ENCODE data around the gene PHLDA2. TPM values are rescaled to one million over a fixed set of nuclear protein-coding genes. Genes with fewer than 3 reads are reported as not detected.
"Not testable (repeated sequence)": the region's sequence is repeated elsewhere in the genome, so short reads cannot be mapped to it uniquely, and the experiment has no call there.

The PHLDA2 gene
- polyA plus RNA-seq, 2 donors, result 19.6 to 61.7 TPM

DNA sequence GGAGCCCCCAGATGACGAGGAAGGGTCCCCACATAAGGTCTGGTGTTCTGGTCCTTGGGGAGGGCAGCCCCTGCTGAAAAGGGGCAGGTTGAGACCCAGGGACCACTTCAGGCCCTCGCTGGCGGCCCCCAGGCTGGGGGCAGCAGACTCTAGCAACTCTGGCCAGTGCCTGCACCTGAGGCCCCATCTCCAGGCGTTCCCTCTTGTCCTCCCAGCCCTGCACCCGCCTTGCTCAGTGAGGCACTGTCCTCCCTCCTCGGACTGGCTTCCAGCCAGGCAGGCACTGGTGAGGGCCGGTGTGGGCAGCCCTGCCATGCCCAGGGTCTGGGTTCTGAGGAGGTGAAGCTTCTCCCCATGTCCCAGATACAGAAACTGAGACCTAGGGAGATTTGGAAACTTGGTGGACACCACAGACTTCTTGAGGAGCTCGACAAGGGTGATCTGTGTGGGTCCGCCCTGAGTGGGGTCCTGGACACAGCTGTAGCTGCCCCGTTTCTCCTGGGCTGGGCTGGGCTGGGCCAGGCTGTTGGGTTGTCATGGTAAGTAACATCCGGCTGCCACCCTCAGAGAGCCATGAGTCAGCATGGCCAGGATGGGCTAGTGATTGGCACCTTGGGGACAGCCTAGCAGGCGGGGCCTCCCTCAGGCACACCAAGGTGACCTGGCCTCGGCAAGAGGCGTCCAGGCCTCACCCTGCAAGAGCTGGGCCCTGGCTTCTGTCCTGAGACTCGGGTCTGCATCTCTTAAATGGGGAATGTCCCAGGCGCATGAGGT is 11.1 kb upstream of the PHLDA2 start:
- H3K36me3 ChIP-seq (ENCODE audit: control insufficient read depth in 2 of 2, insufficient read depth in 2 of 2, low read length in 1 of 2), result peaks cover 0 to 4% of the 10 kb centered on the region in 2 donors
- H3K27ac ChIP-seq (ENCODE audit: low read depth in 2 of 2, low read length in 1 of 2), result peak overlapping the region in 1 of 2 donors; percentile 63
- no peaks in the 10 kb centered on the region for H3K27me3 ChIP-seq (ENCODE audit: control insufficient read depth in 1 of 2, insufficient read depth in 2 of 2, low read length in 2 of 2)
- WGBS, 2 donors, result 48 to 56% methylated on average over 16 of the region's 16 CpGs
- H3K4me1 ChIP-seq (ENCODE audit: control insufficient read depth in 2 of 2, insufficient read depth in 2 of 2, low read length in 1 of 2), result peaks cover 3 to 14% of the 10 kb centered on the region in 2 donors
- H3K9me3 ChIP-seq (ENCODE audit: control insufficient read depth in 2 of 2, insufficient read depth in 1 of 2, low read depth in 1 of 2, low read length in 1 of 2), result peaks cover 0 to 5% of the 10 kb centered on the region in 2 donors
- no peak overlapping the region for H3K4me3 ChIP-seq (ENCODE audit: low read depth in 1 of 2, low read length in 2 of 2)

DNA sequence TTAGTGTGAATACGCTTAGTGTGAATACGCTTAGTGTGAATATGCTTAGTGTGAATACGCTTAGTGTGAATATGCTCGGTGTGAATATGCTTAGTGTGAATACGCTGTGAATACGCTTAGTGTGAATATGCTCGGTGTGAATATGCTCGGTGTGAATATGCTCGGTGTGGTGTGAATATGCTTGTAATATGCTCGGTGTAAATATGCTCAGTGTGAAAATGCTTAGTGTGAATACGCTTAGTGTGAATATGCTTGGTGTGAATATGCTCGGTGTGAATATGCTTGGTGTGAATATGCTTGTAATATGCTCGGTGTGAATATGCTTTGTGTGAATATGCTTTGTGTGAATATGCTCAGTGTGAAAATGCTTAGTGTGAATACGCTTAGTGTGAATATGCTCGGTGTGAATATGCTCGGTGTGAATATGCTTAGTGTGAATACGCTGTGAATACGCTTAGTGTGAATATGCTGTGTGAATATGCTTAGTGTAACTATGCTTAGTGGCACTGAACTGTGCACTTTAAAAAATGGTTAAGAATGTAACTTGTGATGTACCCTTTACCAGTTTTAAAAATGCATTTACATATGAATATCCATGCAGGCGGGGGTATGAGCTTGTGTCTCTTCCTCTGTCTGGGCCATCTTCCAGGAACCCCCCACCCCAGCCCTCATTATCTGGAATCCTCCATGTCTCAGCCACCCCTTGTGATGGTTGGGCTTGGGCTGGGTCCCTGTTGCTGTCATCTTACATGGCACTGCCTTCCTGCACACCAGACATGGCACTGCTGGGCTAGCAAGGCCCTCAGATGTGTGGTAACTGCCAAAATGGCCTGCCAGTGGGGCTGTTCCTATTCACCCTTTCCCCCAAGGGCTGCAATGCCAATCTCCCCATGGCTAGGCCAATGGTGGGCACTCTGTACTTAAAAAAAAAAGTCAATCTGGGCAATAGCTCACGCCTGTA is 9.5 kb upstream of the PHLDA2 start:
- H3K36me3 ChIP-seq (ENCODE audit: control insufficient read depth in 2 of 2, insufficient read depth in 2 of 2, low read length in 1 of 2); H3K9me3 ChIP-seq (ENCODE audit: control insufficient read depth in 2 of 2, insufficient read depth in 1 of 2, low read depth in 1 of 2, low read length in 1 of 2); H3K4me3 ChIP-seq (ENCODE audit: low read depth in 1 of 2, low read length in 2 of 2); H3K27me3 ChIP-seq (ENCODE audit: control insufficient read depth in 1 of 2, insufficient read depth in 2 of 2, low read length in 2 of 2); H3K27ac ChIP-seq (ENCODE audit: low read depth in 2 of 2, low read length in 1 of 2): not testable (repeated sequence)
- 91 to 93% methylated on average over 20 of the region's 20 CpGs for WGBS, 2 donors
- peaks cover 3 to 14% of the 10 kb centered on the region in 2 donors for H3K4me1 ChIP-seq (ENCODE audit: control insufficient read depth in 2 of 2, insufficient read depth in 2 of 2, low read length in 1 of 2)

DNA sequence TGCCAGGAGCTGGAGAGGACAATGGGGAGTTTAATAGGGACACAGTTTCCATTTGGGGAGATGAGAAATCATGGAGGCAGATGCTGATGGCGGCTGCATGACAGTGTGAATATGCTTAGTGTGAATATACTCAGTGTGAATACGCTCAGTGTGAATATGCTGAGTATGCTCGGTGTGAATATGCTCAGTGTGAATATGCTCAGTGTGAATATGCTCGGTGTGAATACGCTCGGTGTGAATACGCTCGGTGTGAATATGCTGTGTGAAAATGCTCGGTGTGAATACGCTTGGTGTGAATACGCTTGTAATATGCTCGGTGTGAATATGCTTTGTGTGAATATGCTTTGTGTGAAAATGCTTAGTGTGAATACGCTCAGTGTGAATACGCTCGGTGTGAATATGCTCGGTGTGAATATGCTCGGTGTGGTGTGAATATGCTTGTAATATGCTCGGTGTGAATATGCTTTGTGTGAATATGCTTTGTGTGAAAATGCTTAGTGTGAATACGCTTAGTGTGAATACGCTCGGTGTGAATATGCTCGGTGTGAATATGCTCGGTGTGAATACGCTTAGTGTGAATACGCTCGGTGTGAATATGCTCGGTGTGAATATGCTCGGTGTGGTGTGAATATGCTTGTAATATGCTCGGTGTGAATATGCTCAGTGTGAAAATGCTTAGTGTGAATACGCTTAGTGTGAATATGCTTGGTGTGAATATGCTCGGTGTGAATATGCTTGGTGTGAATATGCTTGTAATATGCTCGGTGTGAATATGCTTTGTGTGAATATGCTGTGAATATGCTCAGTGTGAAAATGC is 8.6 kb upstream of the PHLDA2 start:
- WGBS, 2 donors, result 91 to 93% methylated on average over 31 of the region's 32 CpGs
- H3K27me3 ChIP-seq (ENCODE audit: control insufficient read depth in 1 of 2, insufficient read depth in 2 of 2, low read length in 2 of 2); H3K9me3 ChIP-seq (ENCODE audit: control insufficient read depth in 2 of 2, insufficient read depth in 1 of 2, low read depth in 1 of 2, low read length in 1 of 2): not testable (repeated sequence)

DNA sequence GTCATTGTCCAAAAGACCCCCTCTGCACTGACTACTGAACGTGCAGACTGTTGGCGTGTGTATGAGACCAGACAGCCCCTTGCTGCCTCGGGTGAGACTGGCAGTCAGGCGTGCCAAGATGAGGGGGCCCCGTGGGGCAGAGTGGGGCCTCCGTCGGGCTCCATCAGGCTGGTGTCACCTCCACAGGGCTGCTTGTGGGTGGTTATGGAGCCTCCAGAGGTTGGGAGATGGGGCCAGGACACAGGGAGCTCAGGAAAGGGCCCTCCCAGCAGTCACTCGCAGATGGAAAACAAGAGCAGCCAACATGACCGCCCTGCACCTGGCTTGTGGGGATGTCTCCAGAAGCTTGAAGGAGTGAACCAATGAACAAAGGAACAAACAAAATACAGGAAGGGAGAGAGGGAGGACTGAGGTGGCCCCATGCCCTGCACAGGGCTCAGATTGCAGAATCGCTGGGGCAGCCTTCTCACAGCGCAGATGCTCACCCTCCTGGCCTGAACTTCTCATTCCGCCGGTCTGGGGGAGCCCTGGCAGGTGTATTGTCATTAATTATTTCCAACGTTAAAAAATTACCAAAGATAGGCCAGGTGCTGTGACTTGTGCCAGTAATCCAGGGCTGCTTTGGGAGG is 5.5 kb upstream of the PHLDA2 start:
- WGBS, 2 donors, result 73 to 82% methylated on average over 14 of the region's 14 CpGs
- no peaks in the 10 kb centered on the region for H3K36me3 ChIP-seq (ENCODE audit: control insufficient read depth in 2 of 2, insufficient read depth in 2 of 2, low read length in 1 of 2)
- H3K27me3 ChIP-seq (ENCODE audit: control insufficient read depth in 1 of 2, insufficient read depth in 2 of 2, low read length in 2 of 2), result no peaks in the 10 kb centered on the region
- H3K27ac ChIP-seq (ENCODE audit: low read depth in 2 of 2, low read length in 1 of 2), result no peak overlapping the region
- peaks cover 0 to 16% of the 10 kb centered on the region in 2 donors for H3K4me1 ChIP-seq (ENCODE audit: control insufficient read depth in 2 of 2, insufficient read depth in 2 of 2, low read length in 1 of 2)
- no peak overlapping the region for H3K4me3 ChIP-seq (ENCODE audit: low read depth in 1 of 2, low read length in 2 of 2)
- H3K9me3 ChIP-seq (ENCODE audit: control insufficient read depth in 2 of 2, insufficient read depth in 1 of 2, low read depth in 1 of 2, low read length in 1 of 2), result peaks cover 0 to 5% of the 10 kb centered on the region in 2 donors

More for the DNA sequence above, 8.6 kb upstream of the PHLDA2 start:
- not testable (repeated sequence) for H3K27ac ChIP-seq (ENCODE audit: low read depth in 2 of 2, low read length in 1 of 2); H3K4me3 ChIP-seq (ENCODE audit: low read depth in 1 of 2, low read length in 2 of 2); H3K36me3 ChIP-seq (ENCODE audit: control insufficient read depth in 2 of 2, insufficient read depth in 2 of 2, low read length in 1 of 2)
- peaks cover 3 to 20% of the 10 kb centered on the region in 2 donors for H3K4me1 ChIP-seq (ENCODE audit: control insufficient read depth in 2 of 2, insufficient read depth in 2 of 2, low read length in 1 of 2)

DNA sequence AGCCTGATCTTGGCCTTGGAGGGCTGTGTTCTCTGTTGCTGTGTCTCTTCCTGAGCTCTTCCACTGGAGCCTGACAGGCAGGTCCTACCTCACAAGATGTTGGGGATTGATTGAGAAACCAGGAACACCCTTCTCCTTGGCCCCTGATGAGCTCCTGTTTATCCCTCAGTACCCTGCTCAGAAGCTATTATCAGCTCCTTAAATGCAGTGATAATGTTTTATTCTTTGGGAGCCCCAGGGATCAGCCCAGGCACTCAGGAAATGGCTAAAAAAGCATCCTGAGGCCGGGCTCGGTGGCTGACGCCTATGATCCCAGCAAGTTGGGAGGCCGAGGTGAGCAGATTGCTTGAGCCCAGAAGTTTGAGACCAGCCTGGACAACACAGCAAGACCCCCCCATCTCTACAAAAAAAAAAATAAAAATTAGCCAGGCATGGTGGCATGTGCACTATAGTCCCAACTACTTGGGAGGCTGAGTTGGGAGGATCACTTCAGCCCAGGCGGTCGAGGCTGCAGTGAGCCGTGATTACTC is 4.9 kb upstream of the PHLDA2 start:
- H3K4me1 ChIP-seq (ENCODE audit: control insufficient read depth in 2 of 2, insufficient read depth in 2 of 2, low read length in 1 of 2), result peaks cover 0 to 17% of the 10 kb centered on the region in 2 donors
- peak overlapping the region; percentile 76 to 78 for H3K27ac ChIP-seq (ENCODE audit: low read depth in 2 of 2, low read length in 1 of 2)
- no peaks in the 10 kb centered on the region for H3K36me3 ChIP-seq (ENCODE audit: control insufficient read depth in 2 of 2, insufficient read depth in 2 of 2, low read length in 1 of 2)
- H3K9me3 ChIP-seq (ENCODE audit: control insufficient read depth in 2 of 2, insufficient read depth in 1 of 2, low read depth in 1 of 2, low read length in 1 of 2), result peaks cover 0 to 5% of the 10 kb centered on the region in 2 donors
- no peaks in the 10 kb centered on the region for H3K27me3 ChIP-seq (ENCODE audit: control insufficient read depth in 1 of 2, insufficient read depth in 2 of 2, low read length in 2 of 2)
- no peak overlapping the region for H3K4me3 ChIP-seq (ENCODE audit: low read depth in 1 of 2, low read length in 2 of 2)
- WGBS, 2 donors, result 89 to 91% methylated on average over 7 of the region's 7 CpGs

DNA sequence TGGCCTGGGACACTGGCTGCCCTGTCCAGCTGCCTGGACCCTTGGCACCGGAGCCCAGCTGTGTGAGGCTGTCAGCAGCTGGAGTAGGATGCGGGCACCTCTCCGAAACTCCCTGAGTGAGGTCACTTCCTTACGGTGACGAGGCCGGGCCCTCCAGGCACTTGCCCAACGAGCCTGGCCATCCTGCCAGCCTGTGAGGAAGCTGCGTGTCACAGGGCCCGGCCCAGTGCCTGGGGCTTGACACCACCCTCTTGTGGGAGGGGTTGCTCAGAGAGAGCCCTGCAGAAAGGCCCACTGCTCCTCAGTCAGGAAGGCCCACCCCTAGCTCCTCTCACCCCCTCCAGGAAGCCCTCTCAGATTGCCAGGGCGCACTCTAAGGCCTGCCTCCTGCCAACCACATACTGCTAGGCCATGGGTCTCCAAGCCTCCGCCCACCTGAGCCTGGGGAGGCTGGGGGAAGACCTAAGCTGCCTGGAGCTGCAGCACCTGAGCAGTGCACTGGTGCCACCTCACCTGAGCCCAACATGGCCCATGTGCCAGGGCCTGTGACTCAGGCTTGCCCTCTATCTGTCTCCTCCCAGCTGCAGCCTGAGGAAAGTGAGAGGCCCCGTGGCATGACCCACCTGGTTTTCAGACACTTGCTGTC is 4.3 kb upstream of the PHLDA2 start:
- H3K36me3 ChIP-seq (ENCODE audit: control insufficient read depth in 2 of 2, insufficient read depth in 2 of 2, low read length in 1 of 2), result no peaks in the 10 kb centered on the region
- peaks cover 0 to 17% of the 10 kb centered on the region in 2 donors for H3K4me1 ChIP-seq (ENCODE audit: control insufficient read depth in 2 of 2, insufficient read depth in 2 of 2, low read length in 1 of 2)
- H3K27me3 ChIP-seq (ENCODE audit: control insufficient read depth in 1 of 2, insufficient read depth in 2 of 2, low read length in 2 of 2), result no peaks in the 10 kb centered on the region
- 22 to 37% methylated on average over 12 of the region's 12 CpGs for WGBS, 2 donors
- no peak overlapping the region for H3K4me3 ChIP-seq (ENCODE audit: low read depth in 1 of 2, low read length in 2 of 2)
- H3K9me3 ChIP-seq (ENCODE audit: control insufficient read depth in 2 of 2, insufficient read depth in 1 of 2, low read depth in 1 of 2, low read length in 1 of 2), result peaks cover 0 to 5% of the 10 kb centered on the region in 2 donors
- peak overlapping the region; percentile 76 to 78 for H3K27ac ChIP-seq (ENCODE audit: low read depth in 2 of 2, low read length in 1 of 2)

DNA sequence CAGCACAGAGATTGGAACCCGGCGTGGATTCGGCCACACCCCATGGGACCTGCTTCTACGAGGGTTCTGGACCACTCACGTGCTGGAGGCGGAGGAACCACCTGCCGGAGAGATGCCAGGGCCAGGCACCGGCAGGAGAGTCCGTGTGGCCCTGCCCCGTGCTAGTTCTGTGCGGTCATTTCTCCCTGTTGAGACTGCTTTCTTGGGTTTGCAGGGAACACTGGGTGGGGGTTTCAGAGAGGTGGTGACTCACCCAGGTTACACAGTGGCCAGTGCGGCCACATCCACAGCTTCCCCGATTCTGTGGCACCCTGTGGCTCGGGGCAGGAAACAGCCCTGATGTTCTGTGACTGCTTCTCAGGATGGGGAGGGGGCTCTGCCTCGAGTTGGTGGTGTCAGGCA is 3.6 kb upstream of the PHLDA2 start:
- Histone ChIP-seq H3K36me3 (ENCODE audit: control insufficient read depth in 2 of 2, insufficient read depth in 2 of 2, low read length in 1 of 2) (no peaks in the 10 kb centered on the region), H3K27me3 (ENCODE audit: control insufficient read depth in 1 of 2, insufficient read depth in 2 of 2, low read length in 2 of 2) (no peaks in the 10 kb centered on the region), H3K27ac (ENCODE audit: low read depth in 2 of 2, low read length in 1 of 2) (peak overlapping the region; percentile 68 to 75), H3K4me3 (ENCODE audit: low read depth in 1 of 2, low read length in 2 of 2) (no peak overlapping the region), H3K9me3 (ENCODE audit: control insufficient read depth in 2 of 2, insufficient read depth in 1 of 2, low read depth in 1 of 2, low read length in 1 of 2) (peaks cover 0 to 5% of the 10 kb centered on the region in 2 donors), H3K4me1 (ENCODE audit: control insufficient read depth in 2 of 2, insufficient read depth in 2 of 2, low read length in 1 of 2) (peaks cover 0 to 20% of the 10 kb centered on the region in 2 donors)
- 37 to 51% methylated on average over 15 of the region's 15 CpGs for WGBS, 2 donors

DNA sequence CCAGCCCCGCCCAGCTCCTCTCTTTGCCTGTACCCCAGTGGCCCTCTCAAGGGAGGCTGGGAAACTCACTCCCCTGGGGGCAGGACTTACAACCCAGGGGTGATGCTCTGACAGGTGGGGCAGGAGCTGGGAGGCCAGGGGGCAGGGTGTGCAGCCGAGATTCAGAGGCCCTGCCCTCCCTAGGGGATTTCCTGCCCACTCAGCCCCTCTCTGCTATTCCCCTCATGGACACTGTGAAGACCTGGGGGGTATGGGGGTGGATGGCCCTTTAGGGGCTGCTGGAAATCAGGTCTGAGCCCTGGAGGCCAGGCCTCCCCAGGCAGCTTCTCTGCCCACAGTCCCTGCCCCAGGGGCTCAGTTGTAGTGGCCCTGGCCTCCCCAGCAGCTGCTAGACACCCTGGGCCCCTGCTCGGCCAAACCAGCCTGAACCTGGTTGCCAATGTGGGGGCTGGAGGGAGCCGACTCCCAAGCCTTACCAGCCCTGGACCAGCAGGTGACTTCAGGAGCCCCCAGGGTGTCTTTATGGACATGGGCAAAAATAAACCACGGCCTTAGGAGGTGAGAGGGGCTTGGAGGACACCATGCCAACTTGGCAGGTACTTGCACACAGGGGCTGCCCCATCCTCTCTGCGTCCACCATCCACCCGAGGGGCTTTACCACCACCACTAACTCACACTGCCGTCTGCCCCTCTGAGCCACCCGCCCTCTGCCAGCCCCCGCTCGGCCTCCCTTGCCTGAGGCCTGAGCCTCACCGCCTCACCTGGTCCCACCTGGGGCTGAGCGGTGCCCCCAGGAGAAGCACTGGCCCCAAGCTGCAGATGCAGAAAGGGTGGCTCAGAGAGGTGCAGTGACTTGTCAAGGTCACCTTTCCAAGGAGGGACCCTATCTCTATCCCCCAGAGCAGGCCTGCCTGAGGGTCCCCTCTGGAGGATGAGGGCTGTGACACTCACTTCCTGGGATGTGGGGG is 2.8 kb upstream of the PHLDA2 start:
- peaks cover 0 to 22% of the 10 kb centered on the region in 2 donors for H3K4me1 ChIP-seq (ENCODE audit: control insufficient read depth in 2 of 2, insufficient read depth in 2 of 2, low read length in 1 of 2)
- 68 to 69% methylated on average over 12 to 13 of the region's 13 CpGs for WGBS, 2 donors
- peak overlapping the region in 1 of 2 donors; percentile 75 for H3K27ac ChIP-seq (ENCODE audit: low read depth in 2 of 2, low read length in 1 of 2)

More for the DNA sequence above, 2.8 kb upstream of the PHLDA2 start:
- H3K4me3 ChIP-seq (ENCODE audit: low read depth in 1 of 2, low read length in 2 of 2), result no peak overlapping the region
- no peaks in the 10 kb centered on the region for H3K27me3 ChIP-seq (ENCODE audit: control insufficient read depth in 1 of 2, insufficient read depth in 2 of 2, low read length in 2 of 2)
- no peaks in the 10 kb centered on the region for H3K9me3 ChIP-seq (ENCODE audit: control insufficient read depth in 2 of 2, insufficient read depth in 1 of 2, low read depth in 1 of 2, low read length in 1 of 2)
- no peaks in the 10 kb centered on the region for H3K36me3 ChIP-seq (ENCODE audit: control insufficient read depth in 2 of 2, insufficient read depth in 2 of 2, low read length in 1 of 2)
